ENCODE measurements around the gene RTN1. TPM values are rescaled to one million over a fixed set of nuclear protein-coding genes. Genes with fewer than 3 reads are reported as not detected.

The RTN1 gene
- total and polyA plus RNA-seq, 12 donors = 0.40 to 5.5 (median 0.91) TPM

GRCh38 chr14:59890676-59891075 is 20.1 kb upstream of the RTN1 start:
- Histone ChIP-seq H3K4me1 (no peaks in the 10 kb centered on the region), H3K9me3 (no peaks in the 10 kb centered on the region), H3K27ac (no peak overlapping the region), H3K27me3 (peaks cover 0 to 9% (median 0%) of the 10 kb centered on the region in 7 donors), H3K36me3 (no peaks in the 10 kb centered on the region), H3K4me3 (no peak overlapping the region)
- ATAC-seq = no peak
- intact Hi-C loops (cut with DNase I) = no loop called here
- WGBS, 2 donors = 47 to 52% methylated on average over 2 of the region's 2 CpGs
- DNase-seq = no peak
- TF ChIP-seq CTCF (IDR thresholded peaks at IDR 0.05) = no peak

- no peak for ATAC-seq
- no peak for DNase-seq
- Histone ChIP-seq H3K27me3 (peaks cover 0 to 12% (median 0%) of the 10 kb centered on the region in 7 donors), H3K36me3 (no peaks in the 10 kb centered on the region), H3K4me3 (no peak overlapping the region), H3K4me1 (no peaks in the 10 kb centered on the region), H3K27ac (no peak overlapping the region), H3K9me3 (peaks cover 0 to 6% (median 0%) of the 10 kb centered on the region in 11 donors)
- peak in 1 of 9 donors; percentile 14 for TF ChIP-seq CTCF (IDR thresholded peaks at IDR 0.05)
- 4 to 13% methylated on average over 1 of the region's 1 CpG for WGBS, 2 donors
- intact Hi-C loops (cut with DNase I) = no loop called here
These were observed 12.4 kb upstream of the RTN1 start for GRCh38 chr14:59882957-59883356.

GRCh38 chr14:59871166-59871495 is 555 bp upstream of the RTN1 start:
- Histone ChIP-seq H3K4me1 (peaks cover 0 to 15% (median 8%) of the 10 kb centered on the region in 9 donors), H3K36me3 (no peaks in the 10 kb centered on the region), H3K27me3 (peaks cover under 1 to 76% (median 54%) of the 10 kb centered on the region in 7 donors), H3K27ac (peak overlapping the region in 1 of 10 donors; percentile 68), H3K4me3 (peak overlapping the region in 9 of 10 donors; percentile 47 to 61 (median 57)), H3K9me3 (no peaks in the 10 kb centered on the region)
- intact Hi-C loops (cut with DNase I) = no loop called here
- TF ChIP-seq CTCF (IDR thresholded peaks at IDR 0.05) = no peak
- ATAC-seq (peak in 2 of 8 donors; percentile 35 to 47), DNase-seq (no peak)
- WGBS, 2 donors = 3 to 4% methylated on average over 4 of the region's 4 CpGs

- TF ChIP-seq CTCF (IDR thresholded peaks at IDR 0.05) = no peak
- ATAC-seq (no peak), DNase-seq (no peak)
- peak overlapping the region; percentile 5 to 61 (median 56) for H3K4me3 ChIP-seq
- peaks cover 5 to 90% (median 63%) of the 10 kb centered on the region in 7 donors for H3K27me3 ChIP-seq
- H3K27ac ChIP-seq = no peak overlapping the region
- H3K36me3 ChIP-seq = no peaks in the 10 kb centered on the region
- WGBS, 2 donors = 4 to 5% methylated on average over 44 of the region's 44 CpGs
- peaks cover 0 to 15% (median 8%) of the 10 kb centered on the region in 9 donors for H3K4me1 ChIP-seq
- intact Hi-C loops (cut with DNase I) = no loop called here
- no peaks in the 10 kb centered on the region for H3K9me3 ChIP-seq
These were observed 958 bp downstream of the RTN1 start for GRCh38 chr14:59869381-59870255.
